Measurements from ENCODE around the gene FYN.

Gene FYN

GRCh38 chr6:111689946-111690345 lies 183.3 kb downstream of the FYN start:
- POLR2A ChIA-PET: no interaction called here
- TF ChIP-seq BHLHE40 (IDR thresholded peaks at IDR 0.05; ENCODE audit: borderline replicate concordance) (no peak), SUZ12 (IDR thresholded peaks at IDR 0.05) (no peak), FOXA1 (IDR thresholded peaks at IDR 0.05) (no peak)
- CTCF ChIA-PET: no interaction called here
- DNase-seq (ENCODE audit: extremely low spot score): no peak

GRCh38 chr6:111689419-111689818 lies 183.8 kb downstream of the FYN start:
- POLR2A ChIA-PET: no interaction called here
- no peak for DNase-seq (ENCODE audit: extremely low spot score)
- CTCF ChIA-PET: no interaction called here
- TF ChIP-seq ELF4 (IDR thresholded peaks at IDR 0.05) (no peak), LEF1 (IDR thresholded peaks at IDR 0.05; ENCODE audit: borderline replicate concordance) (no peak), BHLHE40 (IDR thresholded peaks at IDR 0.05; ENCODE audit: borderline replicate concordance) (no peak), HDGF (IDR thresholded peaks at IDR 0.05; ENCODE audit: borderline replicate concordance) (no peak), ZNF384 (IDR thresholded peaks at IDR 0.05) (no peak), ARNT (IDR thresholded peaks at IDR 0.05) (no peak), FOXK2 (IDR thresholded peaks at IDR 0.05) (no peak), CTBP1 (IDR thresholded peaks at IDR 0.05; ENCODE audit: borderline replicate concordance) (no peak), PKNOX1 (IDR thresholded peaks at IDR 0.05) (no peak), SP1 (IDR thresholded peaks at IDR 0.05) (no peak), FOXM1 (IDR thresholded peaks at IDR 0.05; ENCODE audit: borderline replicate concordance) (no peak), L3MBTL2 (conservative IDR thresholded peaks at IDR 0.05) (no peak), FOXA1 (IDR thresholded peaks at IDR 0.05) (no peak), TARDBP (IDR thresholded peaks at IDR 0.05) (no peak)

GRCh38 chr6:111688331-111688730 lies 184.9 kb downstream of the FYN start:
- ChIA-PET CTCF (interaction anchor here (0.6 kb wide), 1 partner anchor 430 kb away, joined by 3 read pairs; no protein-coding TSS in a partner anchor), POLR2A (no interaction called here)
- no peak for TF ChIP-seq ARNT (IDR thresholded peaks at IDR 0.05)
- no peak for DNase-seq (ENCODE audit: extremely low spot score)

GRCh38 chr6:111687652-111688051 lies 185.6 kb downstream of the FYN start:
- TF ChIP-seq L3MBTL2 (conservative IDR thresholded peaks at IDR 0.05) (no peak), SP1 (IDR thresholded peaks at IDR 0.05) (no peak), FOXM1 (IDR thresholded peaks at IDR 0.05; ENCODE audit: borderline replicate concordance) (no peak), TARDBP (IDR thresholded peaks at IDR 0.05) (no peak), FOXA1 (IDR thresholded peaks at IDR 0.05) (no peak), LEF1 (IDR thresholded peaks at IDR 0.05; ENCODE audit: borderline replicate concordance) (no peak), HDGF (IDR thresholded peaks at IDR 0.05; ENCODE audit: borderline replicate concordance) (no peak), FOXK2 (IDR thresholded peaks at IDR 0.05) (no peak), PKNOX1 (IDR thresholded peaks at IDR 0.05) (no peak), ARNT (IDR thresholded peaks at IDR 0.05) (no peak), NFRKB (IDR thresholded peaks at IDR 0.05) (no peak), SUZ12 (IDR thresholded peaks at IDR 0.05) (no peak), BHLHE40 (IDR thresholded peaks at IDR 0.05; ENCODE audit: borderline replicate concordance) (no peak), ZNF384 (IDR thresholded peaks at IDR 0.05) (no peak), CTBP1 (IDR thresholded peaks at IDR 0.05; ENCODE audit: borderline replicate concordance) (no peak), ELF4 (IDR thresholded peaks at IDR 0.05) (no peak)
- ChIA-PET POLR2A (no interaction called here), CTCF (interaction anchor here (0.6 kb wide), 1 partner anchor 429 kb away, joined by 3 read pairs; no protein-coding TSS in a partner anchor)
- no peak for DNase-seq (ENCODE audit: extremely low spot score)

GRCh38 chr6:111686932-111687266 lies 186.4 kb downstream of the FYN start:
- DNase-seq (ENCODE audit: extremely low spot score): no peak
- TF ChIP-seq NFRKB (IDR thresholded peaks at IDR 0.05) (no peak), ZNF384 (IDR thresholded peaks at IDR 0.05) (no peak), SP1 (IDR thresholded peaks at IDR 0.05) (no peak), ARNT (IDR thresholded peaks at IDR 0.05) (no peak), ELF4 (IDR thresholded peaks at IDR 0.05) (no peak), BHLHE40 (IDR thresholded peaks at IDR 0.05; ENCODE audit: borderline replicate concordance) (no peak), TARDBP (IDR thresholded peaks at IDR 0.05) (no peak), FOXM1 (IDR thresholded peaks at IDR 0.05; ENCODE audit: borderline replicate concordance) (no peak), FOXA1 (IDR thresholded peaks at IDR 0.05) (no peak), CTBP1 (IDR thresholded peaks at IDR 0.05; ENCODE audit: borderline replicate concordance) (no peak), PKNOX1 (IDR thresholded peaks at IDR 0.05) (no peak), LEF1 (IDR thresholded peaks at IDR 0.05; ENCODE audit: borderline replicate concordance) (no peak)
- CTCF ChIA-PET: no interaction called here
- POLR2A ChIA-PET: no interaction called here

- TF ChIP-seq SP1 (IDR thresholded peaks at IDR 0.05) (no peak), FOXK2 (IDR thresholded peaks at IDR 0.05) (no peak), ARNT (IDR thresholded peaks at IDR 0.05) (no peak), L3MBTL2 (conservative IDR thresholded peaks at IDR 0.05) (no peak), TARDBP (IDR thresholded peaks at IDR 0.05) (no peak), PKNOX1 (IDR thresholded peaks at IDR 0.05) (no peak), HDGF (IDR thresholded peaks at IDR 0.05; ENCODE audit: borderline replicate concordance) (no peak), BHLHE40 (IDR thresholded peaks at IDR 0.05; ENCODE audit: borderline replicate concordance) (no peak), NFRKB (IDR thresholded peaks at IDR 0.05) (no peak), FOXM1 (IDR thresholded peaks at IDR 0.05; ENCODE audit: borderline replicate concordance) (no peak), CTBP1 (IDR thresholded peaks at IDR 0.05; ENCODE audit: borderline replicate concordance) (no peak), ZNF384 (IDR thresholded peaks at IDR 0.05) (no peak), LEF1 (IDR thresholded peaks at IDR 0.05; ENCODE audit: borderline replicate concordance) (no peak), SUZ12 (IDR thresholded peaks at IDR 0.05) (no peak), ELF4 (IDR thresholded peaks at IDR 0.05) (no peak), FOXA1 (IDR thresholded peaks at IDR 0.05) (no peak)
- ChIA-PET POLR2A (no interaction called here), CTCF (no interaction called here)
- no peak for DNase-seq (ENCODE audit: extremely low spot score)
These were observed 186.9 kb downstream of the FYN start for GRCh38 chr6:111686249-111686931.
